IMR-90 (cell line): Measurements from ENCODE around the gene ALKBH6. TPM values are rescaled to one million over a fixed set of nuclear protein-coding genes. Genes with fewer than 3 reads are reported as not detected.

ENCODE experiments used
- MAZ ChIP-seq: IDR thresholded peaks from 2 replicates; pipeline ENCODE4 v1.6.1; 2012; ENCODE audit warnings: low read depth, mild to moderate bottlenecking, low read length, improper control_type of control experiment, moderate library complexity, borderline replicate concordance
- RAD21 ChIP-seq: IDR thresholded peaks from 2 replicates; pipeline ENCODE4 v1.6.1; 2012; ENCODE audit warnings: low read length, improper control_type of control experiment
- RCOR1 ChIP-seq: IDR thresholded peaks from 2 replicates; pipeline ENCODE4 v1.6.1; 2012; ENCODE audit warnings: mild to moderate bottlenecking, low read length, improper control_type of control experiment; ENCODE audit not compliant: insufficient replicate concordance
- polyA plus RNA-seq, 3 experiments: library from polyadenylated mRNA; depleted of rRNA; stranded (reverse); fragments of >200 nt; gene quantifications; 2 replicates each; pipeline ENCODE4 v1.2.3, GENCODE V29; 2012; ENCODE audit warnings: low replicate concordance in 1 of 3
- total RNA-seq: library from RNA; depleted of rRNA; stranded (reverse); fragments of >200 nt; gene quantifications from 2 replicates; pipeline ENCODE4 v1.2.3, GENCODE V29; 2012

The ALKBH6 gene
- total and polyA plus RNA-seq, 2 of the 4 experiments (the other 2 are of a cell fraction) = 12.9 to 38.7 TPM

DNA sequence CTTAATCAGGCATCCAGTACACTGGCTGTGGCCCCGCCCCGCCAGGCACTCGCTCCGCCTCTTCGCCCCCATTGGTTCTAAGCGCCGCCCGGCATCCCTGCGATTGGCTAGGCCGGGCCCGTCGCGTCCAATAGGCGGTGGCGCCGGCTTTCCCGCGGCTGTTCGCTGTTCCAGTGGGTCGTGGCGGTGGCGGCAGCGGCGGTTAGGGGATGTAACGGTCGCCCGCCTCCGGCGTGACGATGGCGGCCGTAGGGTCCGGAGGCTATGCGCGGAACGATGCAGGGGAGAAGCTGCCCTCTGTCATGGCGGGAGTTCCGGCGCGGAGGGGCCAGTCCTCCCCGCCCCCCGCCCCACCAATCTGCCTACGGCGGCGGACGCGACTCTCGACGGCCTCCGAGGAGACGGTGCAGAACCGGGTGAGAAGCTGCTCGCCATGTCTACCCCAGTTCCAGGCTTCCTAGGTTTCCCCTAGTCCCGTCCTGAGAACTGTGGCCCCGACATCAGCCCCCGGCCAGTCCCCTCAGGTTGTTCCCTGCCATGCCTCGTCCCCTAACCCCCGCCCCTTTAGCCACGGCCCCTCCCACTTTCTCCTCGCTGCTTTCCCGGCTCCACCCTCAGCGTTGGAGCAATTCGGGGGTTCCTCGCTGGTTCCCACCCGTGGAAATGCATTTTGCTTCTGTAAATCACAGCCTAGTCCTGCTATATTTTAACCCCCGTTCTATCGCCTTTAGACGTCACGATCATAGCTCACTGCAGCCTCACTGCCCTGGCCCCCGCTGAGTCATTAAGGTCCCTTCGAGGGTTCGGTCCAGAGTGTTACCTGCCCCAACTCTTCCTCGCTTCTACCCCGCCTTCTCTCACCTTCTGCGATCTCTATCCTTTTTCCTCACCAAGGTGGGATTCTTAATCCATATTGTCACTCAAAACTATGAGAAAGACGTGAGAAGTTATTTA, 41.0 kb upstream of the ALKBH6 start, which contains the start of gene WDR62 (continued):
- TF ChIP-seq MAZ = 0 out of 2 replicates have a peak, but pooled peaks have one; percentile 26
- TF ChIP-seq RCOR1 = no peak
- TF ChIP-seq RAD21 = no peak
